Epithelial cell of prostate (primary cell): ENCODE measurements around the gene GIN1.
"Not testable (repeated sequence)": the region's sequence is repeated elsewhere in the genome, so short reads cannot be mapped to it uniquely, and the experiment has no call there.

Source experiments
- DNase-seq: peaks from one replicate; pipeline ENCODE4 v3.0.0-alpha.2; 2011; ENCODE audit warnings: low read depth, low spot score
- H3K27ac ChIP-seq: fragments of 450-650 bp; 2 replicates; pipeline ENCODE4 v1.5.1; 2017; ENCODE audit warnings: mild to moderate bottlenecking

The GIN1 gene

GRCh38 chr5:103112910-103113309 is 7.0 kb downstream of the GIN1 start:
- H3K27ac ChIP-seq: no peak overlapping the region
- no peak for DNase-seq

GRCh38 chr5:103111468-103111867 is 8.5 kb downstream of the GIN1 start:
- no peak overlapping the region for H3K27ac ChIP-seq
- DNase-seq: no peak

- H3K27ac ChIP-seq: no peak overlapping the region
- DNase-seq: no peak
Observed at GRCh38 chr5:103110403-103110802, 9.5 kb downstream of the GIN1 start.

- DNase-seq: no peak
- H3K27ac ChIP-seq: no peak overlapping the region
Observed at GRCh38 chr5:103109277-103109676, 10.7 kb downstream of the GIN1 start.

- H3K27ac ChIP-seq: no peak overlapping the region
- DNase-seq: no peak
Observed at GRCh38 chr5:103108086-103108485, 11.9 kb downstream of the GIN1 start.

GRCh38 chr5:103102234-103102633 is 17.7 kb downstream of the GIN1 start:
- DNase-seq: no peak

GRCh38 chr5:103101079-103101750 is 18.7 kb downstream of the GIN1 start:
- H3K27ac ChIP-seq: no peak overlapping the region
- no peak for DNase-seq

More at GRCh38 chr5:103102234-103102633, 17.7 kb downstream of the GIN1 start:
- H3K27ac ChIP-seq: no peak overlapping the region

GRCh38 chr5:103098993-103099392 is 20.9 kb downstream of the GIN1 start:
- no peak overlapping the region for H3K27ac ChIP-seq
- DNase-seq: no peak

- no peak for DNase-seq
- H3K27ac ChIP-seq: no peak overlapping the region
Observed at GRCh38 chr5:103094737-103095136, 25.2 kb downstream of the GIN1 start.

GRCh38 chr5:103093727-103094126 is 26.2 kb downstream of the GIN1 start:
- H3K27ac ChIP-seq: no peak overlapping the region
- DNase-seq: no peak

GRCh38 chr5:103092676-103093075 is 27.3 kb downstream of the GIN1 start:
- DNase-seq: no peak
- no peak overlapping the region for H3K27ac ChIP-seq

- no peak overlapping the region for H3K27ac ChIP-seq
- no peak for DNase-seq
Observed at GRCh38 chr5:103090791-103091190, 29.1 kb downstream of the GIN1 start.

GRCh38 chr5:103089272-103089671 is 30.7 kb downstream of the GIN1 start:
- no peak overlapping the region for H3K27ac ChIP-seq
- DNase-seq: no peak

- peak; percentile 31 for DNase-seq
- no peak overlapping the region for H3K27ac ChIP-seq
Observed at GRCh38 chr5:103086547-103086946, 33.4 kb downstream of the GIN1 start.

- no peak for DNase-seq
- H3K27ac ChIP-seq: no peak overlapping the region
Observed at GRCh38 chr5:103079796-103080195, 40.1 kb downstream of the GIN1 start.

- no peak overlapping the region for H3K27ac ChIP-seq
- DNase-seq: no peak
Observed at GRCh38 chr5:103075442-103075841, 44.5 kb downstream of the GIN1 start.

- DNase-seq, H3K27ac ChIP-seq: not testable (repeated sequence)
Observed at GRCh38 chr5:103073500-103073899, 46.4 kb downstream of the GIN1 start.

GRCh38 chr5:103066326-103066725 is 53.6 kb downstream of the GIN1 start:
- H3K27ac ChIP-seq: no peak overlapping the region
- no peak for DNase-seq

GRCh38 chr5:103060424-103060954 is 59.4 kb downstream of the GIN1 start:
- H3K27ac ChIP-seq: no peak overlapping the region
- no peak for DNase-seq

- no peak for DNase-seq
- no peak overlapping the region for H3K27ac ChIP-seq
Observed at GRCh38 chr5:103059525-103059924, 60.4 kb downstream of the GIN1 start.

- H3K27ac ChIP-seq: no peak overlapping the region
- DNase-seq: no peak
Observed at GRCh38 chr5:103057208-103058130, 62.5 kb downstream of the GIN1 start.
